GM03348 (cell line): ENCODE data around the gene ARHGAP36.

Experiments
- DNase-seq: peaks from one replicate; pipeline ENCODE4 v3.0.0; 2012; ENCODE audit warnings: low spot score

ARHGAP36 gene

DNA sequence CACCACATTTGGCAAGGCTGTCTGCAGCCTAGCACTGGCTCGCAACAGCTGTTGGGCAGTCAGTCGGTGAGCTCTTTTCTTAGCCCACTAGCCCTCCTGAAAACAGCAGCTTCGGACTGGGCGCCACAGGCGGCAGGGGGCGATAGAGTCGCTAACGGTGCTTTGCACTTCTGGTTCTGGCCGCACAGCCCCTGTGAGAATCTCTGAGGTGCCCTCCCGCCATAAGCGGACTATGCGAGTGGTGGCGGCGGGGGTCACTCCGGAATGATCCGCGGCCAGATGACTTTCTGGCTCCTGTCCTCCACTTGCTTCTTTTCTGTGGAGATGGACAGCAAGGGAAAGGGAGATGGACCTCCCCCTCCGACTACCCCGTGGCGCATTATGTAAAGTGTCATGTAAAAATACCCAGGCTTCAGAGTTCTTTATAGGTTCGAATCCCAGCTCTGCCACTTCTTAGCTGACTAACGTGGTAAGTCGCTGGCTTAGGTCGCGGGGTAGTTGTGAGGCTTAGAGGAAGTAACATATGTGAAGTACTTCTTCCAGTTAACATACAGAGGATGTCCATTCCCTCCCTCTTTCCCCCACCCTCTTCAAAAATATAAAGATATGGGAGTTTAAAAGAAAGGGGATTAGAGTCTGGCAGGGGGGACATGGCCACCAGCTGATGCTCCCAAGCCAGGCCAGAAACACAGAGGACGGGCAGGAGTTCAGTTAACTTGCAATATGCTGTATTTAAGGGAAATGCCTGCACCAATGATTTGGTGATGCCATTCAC lies 11.0 kb downstream of the ARHGAP36 start:
- peak; percentile 32 for DNase-seq

DNA sequence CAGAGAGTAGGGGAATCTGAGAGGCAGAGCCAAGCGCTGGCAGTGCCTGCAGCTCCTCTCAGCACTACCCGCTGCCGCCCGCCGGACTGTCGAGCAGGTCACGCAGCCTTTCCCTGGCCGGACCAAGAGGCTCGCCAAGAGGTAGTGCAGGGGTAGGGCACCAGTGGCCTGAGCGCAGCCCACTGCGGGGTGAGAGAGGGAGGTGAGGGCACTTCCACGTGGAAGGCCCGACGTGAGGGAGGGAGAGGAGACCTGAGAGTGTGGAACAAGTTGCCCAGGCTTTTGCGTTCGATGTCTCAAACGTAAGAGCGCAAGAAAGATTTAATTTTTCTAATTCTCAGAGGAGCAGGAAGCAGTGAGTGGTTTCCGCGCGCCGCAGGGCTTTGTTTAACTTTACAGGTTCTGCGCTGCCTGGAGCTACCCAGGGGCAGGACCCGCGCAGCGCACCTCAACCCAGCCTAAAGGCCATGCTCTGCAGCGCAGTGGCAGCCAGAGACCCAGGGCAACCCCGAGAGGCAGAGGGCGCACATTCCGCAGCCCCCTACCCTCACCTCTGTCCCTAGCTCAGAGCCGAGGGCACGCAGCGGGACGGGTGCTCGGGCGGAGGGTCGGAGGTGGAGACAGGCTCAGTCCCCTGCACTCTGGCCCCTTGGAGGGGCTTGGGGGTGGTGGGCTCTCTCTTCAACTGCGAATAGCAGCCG lies 14.9 kb downstream of the ARHGAP36 start:
- DNase-seq = no peak

DNA sequence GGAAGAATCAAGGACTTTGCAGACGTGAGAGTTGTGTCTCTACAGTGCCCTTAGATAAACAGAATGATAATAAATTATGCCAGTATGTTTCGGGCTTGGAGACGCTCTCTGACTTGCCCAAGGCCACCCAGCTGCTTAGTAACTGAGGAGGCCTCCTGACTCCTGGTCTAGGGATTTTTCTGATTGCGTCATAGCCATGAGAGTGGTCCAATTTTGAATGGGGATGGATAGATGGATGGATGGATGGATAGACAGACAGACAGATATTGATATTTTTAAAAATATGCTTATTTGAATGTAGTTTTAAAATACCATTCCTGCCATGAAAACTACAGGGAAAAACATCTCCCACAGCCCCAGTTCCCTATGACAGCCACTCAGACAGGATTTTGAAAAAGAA lies 15.5 kb downstream of the ARHGAP36 start:
- no peak for DNase-seq

DNA sequence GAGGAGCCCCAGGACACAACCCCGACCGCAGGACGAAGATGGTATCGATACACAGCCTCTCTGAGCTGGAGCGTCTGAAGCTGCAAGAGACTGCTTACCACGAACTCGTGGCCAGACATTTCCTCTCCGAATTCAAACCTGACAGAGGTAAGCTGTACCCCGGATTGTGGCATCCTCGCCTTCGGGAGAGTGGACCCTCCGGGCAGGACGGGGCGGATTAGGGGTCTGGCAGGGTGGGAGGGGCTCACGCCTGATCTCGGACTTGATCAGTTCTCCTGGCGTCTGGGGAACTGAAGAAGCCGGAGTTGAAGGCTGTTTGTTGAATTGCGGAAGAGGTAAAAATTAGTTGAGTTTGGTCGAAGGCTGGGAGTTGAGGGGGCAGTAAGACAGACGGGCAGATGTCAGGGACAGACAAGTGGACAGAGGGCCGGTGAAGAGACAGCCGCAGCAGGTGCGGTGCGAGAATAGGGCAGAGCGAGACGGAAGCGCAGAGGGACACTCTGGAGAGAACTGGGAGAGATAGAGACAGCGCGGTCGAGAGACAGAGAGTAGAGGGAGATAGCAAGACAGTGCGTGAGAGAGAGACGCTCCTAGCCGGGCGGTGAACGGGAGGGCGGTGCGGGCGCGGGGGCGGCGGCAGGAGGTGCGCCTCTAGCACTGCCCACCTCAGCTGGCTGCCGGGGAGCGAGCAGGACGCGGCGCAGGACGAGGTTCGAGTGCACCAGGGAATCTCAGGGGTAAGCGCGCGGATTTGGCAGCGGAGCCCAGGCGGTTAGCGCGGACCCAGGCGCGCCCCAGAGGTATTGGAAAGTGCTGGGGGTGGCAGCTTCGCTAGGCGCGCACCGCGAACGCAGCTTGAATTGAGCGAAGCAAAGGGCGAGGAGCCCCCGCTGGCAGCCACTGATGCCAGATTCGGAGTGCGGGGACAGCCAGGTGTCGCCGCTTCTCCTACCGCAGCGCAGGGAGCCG lies 23.9 kb downstream of the ARHGAP36 start:
- DNase-seq = no peak

DNA sequence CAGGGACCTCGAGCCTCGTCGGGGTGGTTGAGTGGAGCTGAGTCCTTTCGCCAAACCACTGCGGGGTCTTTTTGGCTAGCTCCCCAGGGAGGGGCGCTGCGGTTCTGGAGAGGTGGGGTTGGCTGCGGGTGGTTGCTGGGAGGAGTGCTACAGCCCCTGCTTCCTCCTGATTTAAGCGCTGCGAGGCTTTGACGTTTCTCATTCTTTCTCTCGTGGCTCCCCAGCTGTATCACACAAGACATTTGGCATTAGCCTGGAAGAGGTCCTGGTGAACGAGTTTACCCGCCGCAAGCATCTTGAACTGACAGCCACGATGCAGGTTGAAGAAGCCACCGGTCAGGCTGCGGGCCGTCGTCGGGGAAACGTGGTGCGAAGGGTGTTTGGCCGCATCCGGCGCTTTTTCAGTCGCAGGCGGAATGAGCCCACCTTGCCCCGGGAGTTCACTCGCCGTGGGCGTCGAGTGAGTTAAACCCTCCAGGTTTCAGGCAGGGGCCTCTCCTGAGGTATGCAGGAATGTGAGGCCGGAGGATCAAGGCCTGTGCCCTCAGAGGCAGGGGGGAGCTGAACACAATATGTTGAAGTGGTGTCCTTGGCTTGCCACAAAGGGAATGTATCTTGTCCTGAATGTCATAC lies 25.5 kb downstream of the ARHGAP36 start:
- no peak for DNase-seq

DNA sequence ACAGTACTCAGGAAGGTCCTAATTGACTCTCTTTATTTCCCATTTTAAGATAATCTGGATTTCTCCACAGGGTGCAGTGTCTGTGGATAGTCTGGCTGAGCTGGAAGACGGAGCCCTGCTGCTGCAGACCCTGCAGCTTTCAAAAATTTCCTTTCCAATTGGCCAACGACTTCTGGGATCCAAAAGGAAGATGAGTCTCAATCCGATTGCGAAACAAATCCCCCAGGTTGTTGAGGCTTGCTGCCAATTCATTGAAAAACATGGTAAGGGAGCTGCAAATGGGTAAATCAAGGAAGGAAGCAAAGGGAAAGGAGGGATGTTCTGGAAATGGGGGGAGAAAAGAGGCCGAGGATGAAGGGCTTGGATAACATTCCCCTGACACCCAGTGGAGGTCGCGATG lies 26.0 kb downstream of the ARHGAP36 start:
- no peak for DNase-seq

DNA sequence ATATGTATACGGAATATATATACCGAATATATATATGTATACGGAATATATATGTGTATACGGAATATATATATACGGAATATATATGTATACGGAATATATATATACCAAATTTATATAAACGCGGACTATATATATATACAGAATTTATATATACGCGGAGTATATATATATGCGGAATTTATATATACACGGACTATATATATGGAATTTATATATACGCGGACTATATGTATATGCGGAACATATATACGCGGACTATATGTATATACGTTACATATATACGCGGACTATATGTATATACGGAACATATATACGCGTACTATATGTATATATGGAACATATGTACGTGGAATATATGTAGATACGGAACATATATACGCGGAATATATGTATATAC lies 78.6 kb downstream of the ARHGAP36 start:
- no peak for DNase-seq

DNA sequence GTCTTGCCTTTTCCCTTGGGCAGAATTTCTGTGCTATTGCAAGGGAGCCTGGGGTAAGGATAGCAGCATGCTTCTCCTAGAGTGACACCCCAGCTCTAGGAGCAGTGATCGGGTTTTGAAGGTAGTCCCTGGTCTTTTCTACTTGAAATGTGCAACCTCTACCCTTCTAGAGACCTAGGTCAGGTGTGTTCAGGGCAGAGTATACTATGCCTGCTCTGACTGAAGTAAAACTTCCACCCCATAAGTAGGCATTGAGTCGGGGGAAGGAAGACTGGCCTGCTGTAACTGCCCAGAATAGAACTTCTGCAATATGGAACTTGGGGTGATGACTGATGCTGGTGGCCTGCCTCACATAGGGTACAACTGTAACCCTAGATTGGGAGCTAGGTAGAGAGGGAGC lies 80.9 kb downstream of the ARHGAP36 start:
- no peak for DNase-seq
